ENCODE results near the gene BCAS1.

DNA sequence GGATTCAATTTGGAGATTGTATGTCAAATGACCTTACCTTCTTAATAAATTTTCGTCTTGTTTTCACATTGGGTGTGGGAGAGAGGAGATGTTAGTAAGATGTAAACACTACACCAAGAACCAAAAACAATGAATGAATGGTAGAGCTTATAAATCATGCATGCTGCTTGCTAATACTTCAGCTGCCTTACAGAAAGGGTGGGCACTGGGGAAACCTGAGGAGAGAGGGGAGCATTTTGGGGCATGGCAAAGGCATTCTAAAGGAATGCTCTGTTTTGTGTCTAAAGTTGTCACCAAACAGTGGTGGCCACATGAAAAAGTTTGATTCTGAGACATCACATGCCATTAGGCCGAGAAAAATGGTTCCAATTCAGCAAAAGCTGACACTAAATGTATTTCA, 80.4 kb downstream of the BCAS1 start:
- TF ChIP-seq GATA2 (IDR thresholded peaks at IDR 0.05; ENCODE audit: low read depth, low read length) = no peak
- TF ChIP-seq GATA3 (IDR thresholded peaks at IDR 0.05; ENCODE audit: low read depth, low read length) = no peak

All from SH-SY5Y (cell line).